GM12878 (cell line): Measurements from ENCODE around the gene INHBB.

Source experiments
- ATF7 ChIP-seq: fragments of 450-650 bp; IDR thresholded peaks from 2 replicates; pipeline ENCODE4 v1.6.1; 2016; ENCODE audit warnings: low read depth, mild to moderate bottlenecking
- EZH2 ChIP-seq: IDR thresholded peaks from 2 replicates; pipeline ENCODE4 v1.6.1; 2012; ENCODE audit warnings: low read depth, mild to moderate bottlenecking, control low read depth, inconsistent platforms, low read length, borderline replicate concordance; ENCODE audit not compliant: control insufficient read depth
- HDAC2 ChIP-seq: fragments of 200-600 bp; sonication (generic); IDR thresholded peaks from 2 replicates; pipeline ENCODE4 v1.6.1; 2017
- IKZF2 ChIP-seq, 2 experiments: fragments of 450-650 bp; IDR thresholded peaks; 2 replicates each; pipeline ENCODE4 v1.6.1; 2017; ENCODE audit warnings: mild to moderate bottlenecking in 2 of 2, moderate library complexity in 2 of 2
- POLR2A ChIP-seq: IDR thresholded peaks from 2 replicates; pipeline ENCODE4 v1.6.1; 2011; ENCODE audit warnings: low read depth, mild to moderate bottlenecking, low read length
- SP1 ChIP-seq: IDR thresholded peaks from one replicate; pipeline ENCODE4 v1.6.1; 2011; ENCODE audit warnings: low read depth, low read length
- TAF1 ChIP-seq: IDR thresholded peaks from 2 replicates; pipeline ENCODE4 v1.6.1; 2011; ENCODE audit warnings: mild to moderate bottlenecking, low read depth, low read length, borderline replicate concordance
- TF ChIP-seq, protein P1 (sequence below), 3 experiments: IDR thresholded peaks in 2 of 3; conservative IDR thresholded peaks in 1 of 3; 2 replicates each; pipeline ENCODE4 v1.5.1; 2011; ENCODE audit warnings: low read depth in 3 of 3, low read length in 3 of 3, mild to moderate bottlenecking in 3 of 3, control low read depth in 2 of 3, moderate library complexity in 2 of 3, inconsistent platforms in 1 of 3, mixed read lengths in 1 of 3; ENCODE audit not compliant: control insufficient read depth in 2 of 3, insufficient read depth in 1 of 3; ENCODE audit errors: extremely low read depth in 1 of 3

DNA sequence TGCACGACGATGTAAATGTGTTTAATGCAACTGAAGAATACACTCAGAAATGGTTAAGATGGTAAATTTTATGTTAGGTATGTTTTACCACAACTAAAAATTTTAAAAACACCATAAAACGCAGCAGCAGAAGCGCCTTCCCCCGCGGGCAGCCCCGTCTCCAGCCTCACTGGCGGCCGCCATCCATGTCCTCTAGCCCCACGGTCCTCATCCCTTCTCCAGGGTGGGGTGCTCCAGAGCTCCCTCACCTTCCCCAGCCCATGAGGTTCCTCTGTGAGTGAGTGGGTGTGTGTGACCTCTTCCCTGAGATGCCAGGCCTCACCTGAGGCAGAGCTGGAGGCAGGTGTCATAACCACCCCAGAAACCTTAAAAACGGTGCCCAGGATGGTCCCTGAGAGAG is 17.0 kb downstream of the INHBB start:
- TF ChIP-seq, protein P1, sequence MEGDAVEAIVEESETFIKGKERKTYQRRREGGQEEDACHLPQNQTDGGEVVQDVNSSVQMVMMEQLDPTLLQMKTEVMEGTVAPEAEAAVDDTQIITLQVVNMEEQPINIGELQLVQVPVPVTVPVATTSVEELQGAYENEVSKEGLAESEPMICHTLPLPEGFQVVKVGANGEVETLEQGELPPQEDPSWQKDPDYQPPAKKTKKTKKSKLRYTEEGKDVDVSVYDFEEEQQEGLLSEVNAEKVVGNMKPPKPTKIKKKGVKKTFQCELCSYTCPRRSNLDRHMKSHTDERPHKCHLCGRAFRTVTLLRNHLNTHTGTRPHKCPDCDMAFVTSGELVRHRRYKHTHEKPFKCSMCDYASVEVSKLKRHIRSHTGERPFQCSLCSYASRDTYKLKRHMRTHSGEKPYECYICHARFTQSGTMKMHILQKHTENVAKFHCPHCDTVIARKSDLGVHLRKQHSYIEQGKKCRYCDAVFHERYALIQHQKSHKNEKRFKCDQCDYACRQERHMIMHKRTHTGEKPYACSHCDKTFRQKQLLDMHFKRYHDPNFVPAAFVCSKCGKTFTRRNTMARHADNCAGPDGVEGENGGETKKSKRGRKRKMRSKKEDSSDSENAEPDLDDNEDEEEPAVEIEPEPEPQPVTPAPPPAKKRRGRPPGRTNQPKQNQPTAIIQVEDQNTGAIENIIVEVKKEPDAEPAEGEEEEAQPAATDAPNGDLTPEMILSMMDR (IDR thresholded peaks at IDR 0.05 in 2 of 3, conservative IDR thresholded peaks at IDR 0.05 in 1 of 3; ENCODE audit: control insufficient read depth in 2 of 3, extremely low read depth in 1 of 3, insufficient read depth in 1 of 3, low read depth in 3 of 3, low read length in 3 of 3), result no peak
- TF ChIP-seq TAF1, result no peak
- TF ChIP-seq HDAC2, result no peak
- no peak for TF ChIP-seq POLR2A
- TF ChIP-seq IKZF2 (IDR thresholded peaks at IDR 0.05), result no peak
- TF ChIP-seq SP1, result no peak
- TF ChIP-seq EZH2, result no peak
- no peak for TF ChIP-seq ATF7
